Stimulated activated CD4-positive, alpha-beta T cell treated with anti-CD3 and anti-CD28 coated beads, TNF-alpha, amount 100 ng/mL, for 4 hours (primary cell): ENCODE measurements around the gene BIVM.

ENCODE experiments used
- DNase-seq, 3 experiments: peaks; one replicate each; pipeline ENCODE4 v3.0.0-alpha.2; 2020; ENCODE audit warnings: low read depth in 3 of 3

The BIVM gene

GRCh38 chr13:102788683-102789082 lies 10.2 kb upstream of the BIVM start:
- DNase-seq: no peak

GRCh38 chr13:102792396-102792795 lies 6.5 kb upstream of the BIVM start:
- no peak for DNase-seq

- DNase-seq: no peak
Observed at GRCh38 chr13:102793611-102794355, 5.1 kb upstream of the BIVM start.

- peak in 1 of 3 experiments; percentile 12 for DNase-seq
Observed at GRCh38 chr13:102799426-102800144, 666 bp downstream of the BIVM start.

GRCh38 chr13:102800145-102801041 lies 1.5 kb downstream of the BIVM start:
- DNase-seq: peak; percentile 55 to 68 (median 65)

GRCh38 chr13:102805680-102806079 lies 6.8 kb downstream of the BIVM start:
- no peak for DNase-seq

- DNase-seq: no peak
Observed at GRCh38 chr13:102807699-102808098, 8.8 kb downstream of the BIVM start.

GRCh38 chr13:102812611-102813287 lies 13.8 kb downstream of the BIVM start:
- DNase-seq: no peak

- DNase-seq: no peak
Observed at GRCh38 chr13:102814025-102814607, 15.2 kb downstream of the BIVM start.

GRCh38 chr13:102814793-102815192 lies 15.9 kb downstream of the BIVM start:
- DNase-seq: no peak

- DNase-seq: no peak
Observed at GRCh38 chr13:102815788-102816187, 16.9 kb downstream of the BIVM start.

GRCh38 chr13:102816708-102817107 lies 17.8 kb downstream of the BIVM start:
- no peak for DNase-seq

- DNase-seq: no peak
Observed at GRCh38 chr13:102817241-102817640, 18.3 kb downstream of the BIVM start.

GRCh38 chr13:102817907-102818306 lies 19.0 kb downstream of the BIVM start:
- no peak for DNase-seq

GRCh38 chr13:102825400-102825799 lies 26.5 kb downstream of the BIVM start:
- DNase-seq: no peak

GRCh38 chr13:102825921-102826706 lies 27.2 kb downstream of the BIVM start:
- no peak for DNase-seq

- DNase-seq: no peak
Observed at GRCh38 chr13:102830646-102831045, 31.7 kb downstream of the BIVM start.

GRCh38 chr13:102836471-102836870 lies 37.6 kb downstream of the BIVM start:
- DNase-seq: no peak

GRCh38 chr13:102838273-102838672 lies 39.4 kb downstream of the BIVM start:
- no peak for DNase-seq

GRCh38 chr13:102838982-102839381 lies 40.1 kb downstream of the BIVM start:
- no peak for DNase-seq
